HUES64 (cell line): ENCODE results near the gene CARM1.
A peak's percentile ranks its signal among the peaks of the same experiment; 100 is the strongest.
"Not testable (repeated sequence)": the region's sequence is repeated elsewhere in the genome, so short reads cannot be mapped to it uniquely, and the experiment has no call there.

Source experiments
- H3K27ac ChIP-seq: 2 replicates; pipeline ENCODE4 v1.7.0; 2013; ENCODE audit warnings: low read depth, low read length, inconsistent platforms
- H3K27me3 ChIP-seq: 2 replicates; pipeline ENCODE4 v1.6.1; 2013; ENCODE audit warnings: mild to moderate bottlenecking, low read length; ENCODE audit not compliant: insufficient read depth
- H3K36me3 ChIP-seq: 2 replicates; pipeline ENCODE4 v1.6.1; 2013; ENCODE audit warnings: mild to moderate bottlenecking, low read length; ENCODE audit not compliant: insufficient read depth
- H3K4me1 ChIP-seq: 2 replicates; pipeline ENCODE4 v1.6.1; 2013; ENCODE audit warnings: mild to moderate bottlenecking, low read length, moderate library complexity; ENCODE audit not compliant: insufficient read depth
- H3K4me3 ChIP-seq: 2 replicates; pipeline ENCODE4 v1.5.1; 2013; ENCODE audit warnings: mild to moderate bottlenecking, low read length, moderate library complexity
- H3K9ac ChIP-seq: 2 replicates; pipeline ENCODE4 v1.6.1; 2013; ENCODE audit warnings: mild to moderate bottlenecking, low read depth, low read length
- H3K9me3 ChIP-seq: 2 replicates; pipeline ENCODE4 v1.6.1; 2013; ENCODE audit warnings: low read depth, low read length; ENCODE audit not compliant: insufficient read depth
- WGBS: fragments of 150-250, 120-280 bp; methylation state at CpG from one replicate; pipeline ENCODE4 v1.1.7; 2013; ENCODE audit warnings: missing lambda C conversion rate; 5-methylcytosine and 5-hydroxymethylcytosine counted together

The CARM1 gene

DNA sequence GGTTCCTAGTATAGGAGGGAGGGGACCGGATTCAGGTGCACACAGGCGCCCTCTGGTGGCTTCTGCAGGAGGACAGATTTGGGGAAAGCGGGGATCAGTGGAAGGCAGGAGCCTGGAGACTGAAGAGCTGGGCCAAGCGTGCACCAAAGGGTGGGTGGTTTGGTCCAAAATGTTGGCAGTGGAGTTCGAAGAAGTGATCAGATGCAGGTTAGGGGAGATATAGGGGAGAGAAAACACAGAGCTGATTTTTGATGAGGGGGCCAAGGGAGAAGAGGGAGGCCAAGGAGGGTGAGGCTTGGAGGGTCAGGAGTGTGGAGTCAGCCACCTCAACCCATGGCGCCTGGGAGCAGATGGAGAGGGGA, 6.8 kb upstream of the CARM1 start:
- H3K4me1 ChIP-seq = no peaks in the 10 kb centered on the region
- no peak overlapping the region for H3K27ac ChIP-seq
- WGBS = 35% methylated on average over 6 of the region's 6 CpGs
- no peaks in the 10 kb centered on the region for H3K27me3 ChIP-seq
- no peak overlapping the region for H3K9ac ChIP-seq
- H3K36me3 ChIP-seq = no peaks in the 10 kb centered on the region
- no peak overlapping the region for H3K4me3 ChIP-seq
- no peaks in the 10 kb centered on the region for H3K9me3 ChIP-seq

GRCh38 chr19:10866495-10866894, 4.9 kb upstream of the CARM1 start:
- H3K36me3 ChIP-seq = no peaks in the 10 kb centered on the region
- H3K4me1 ChIP-seq = peaks cover 3% of the 10 kb centered on the region; the same call in 1 of the 2 replicates
- WGBS = 96% methylated on average over 10 of the region's 10 CpGs
- H3K9ac ChIP-seq = no peak overlapping the region
- H3K27ac ChIP-seq = no peak overlapping the region
- no peak overlapping the region for H3K4me3 ChIP-seq
- H3K9me3 ChIP-seq = no peaks in the 10 kb centered on the region
- H3K27me3 ChIP-seq = no peaks in the 10 kb centered on the region

- H3K9ac ChIP-seq = no peak overlapping the region
- peaks cover 3% of the 10 kb centered on the region for H3K4me1 ChIP-seq
Measured at GRCh38 chr19:10868872-10869547, 2.3 kb upstream of the CARM1 start.

DNA sequence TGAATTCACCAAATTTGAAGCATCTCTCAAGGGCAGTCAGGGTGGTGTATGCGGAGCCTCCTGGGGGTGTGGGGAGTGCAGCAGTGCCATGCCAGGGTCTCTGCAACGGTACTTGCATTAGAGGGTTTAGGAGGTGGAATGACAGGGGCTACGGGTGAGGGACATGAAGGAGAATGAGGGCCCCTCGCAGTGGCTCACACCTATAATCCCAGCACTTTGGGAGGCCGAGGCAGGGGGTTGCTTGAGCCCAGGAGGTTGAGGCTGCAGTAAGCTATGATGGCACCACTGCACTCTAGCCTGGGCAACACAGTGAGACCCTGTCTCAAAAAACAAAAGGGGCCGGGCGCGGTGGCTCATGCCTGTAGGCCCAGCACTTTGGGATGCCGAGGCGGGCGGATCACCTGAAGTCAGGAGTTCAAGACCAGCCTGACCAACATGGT, 1.5 kb upstream of the CARM1 start:
- H3K27ac ChIP-seq, H3K36me3 ChIP-seq, H3K9ac ChIP-seq, H3K4me3 ChIP-seq, H3K27me3 ChIP-seq, H3K9me3 ChIP-seq, H3K4me1 ChIP-seq: not testable (repeated sequence)
- WGBS = 94% methylated on average over 11 of the region's 11 CpGs

More at GRCh38 chr19:10868872-10869547, 2.3 kb upstream of the CARM1 start:
- no peak overlapping the region for H3K27ac ChIP-seq
- H3K4me3 ChIP-seq = no peak overlapping the region
- H3K9me3 ChIP-seq = no peaks in the 10 kb centered on the region
- H3K27me3 ChIP-seq = no peaks in the 10 kb centered on the region
- no peaks in the 10 kb centered on the region for H3K36me3 ChIP-seq
- 93% methylated on average over 10 of the region's 10 CpGs for WGBS

DNA sequence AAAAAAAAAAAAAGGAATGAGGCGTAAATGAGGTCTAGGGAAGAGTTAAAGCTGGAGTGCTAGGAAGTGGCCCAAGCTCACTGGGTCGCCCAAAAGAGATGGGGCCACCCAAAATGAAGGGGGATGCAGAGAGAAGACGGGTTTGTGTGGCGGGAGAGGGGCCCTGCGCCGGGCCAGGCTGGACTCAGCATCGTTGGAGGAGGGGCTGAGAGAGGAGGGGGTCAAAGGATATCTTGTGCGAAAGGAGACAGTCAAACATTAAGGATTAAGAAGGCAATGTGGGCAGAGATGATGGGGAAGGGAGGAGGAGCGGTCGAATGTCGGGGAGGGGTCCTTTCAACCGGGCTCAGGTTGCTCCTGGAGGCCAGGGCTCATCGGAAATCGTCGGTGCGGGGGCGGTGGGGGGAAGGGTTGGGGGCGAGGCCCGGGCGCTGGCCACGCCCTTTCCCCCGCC, 825 bp upstream of the CARM1 start:
- Histone ChIP-seq H3K4me1 (peaks cover 3% of the 10 kb centered on the region), H3K27ac (peak overlapping the region; percentile 84)
- WGBS = 4% methylated on average over 22 of the region's 22 CpGs

GRCh38 chr19:10871711-10872545, 575 bp downstream of the CARM1 start:
- Histone ChIP-seq H3K4me3 (peak overlapping the region; percentile 68), H3K4me1 (peaks cover 3% of the 10 kb centered on the region), H3K36me3 (peaks cover 3% of the 10 kb centered on the region; the same call in 1 of the 2 replicates), H3K9ac (peak overlapping the region; percentile 84), H3K27ac (peak overlapping the region; percentile 72; the same call in 1 of the 2 replicates), H3K27me3 (no peaks in the 10 kb centered on the region), H3K9me3 (no peaks in the 10 kb centered on the region)
- WGBS = under 1% methylated on average over 90 of the region's 90 CpGs

More for the DNA sequence above, 825 bp upstream of the CARM1 start:
- peak overlapping the region; percentile 56 for H3K4me3 ChIP-seq
- peak overlapping the region; percentile 76 for H3K9ac ChIP-seq
- H3K9me3 ChIP-seq = no peaks in the 10 kb centered on the region
- peaks cover 3% of the 10 kb centered on the region; the same call in 1 of the 2 replicates for H3K36me3 ChIP-seq
- no peaks in the 10 kb centered on the region for H3K27me3 ChIP-seq

DNA sequence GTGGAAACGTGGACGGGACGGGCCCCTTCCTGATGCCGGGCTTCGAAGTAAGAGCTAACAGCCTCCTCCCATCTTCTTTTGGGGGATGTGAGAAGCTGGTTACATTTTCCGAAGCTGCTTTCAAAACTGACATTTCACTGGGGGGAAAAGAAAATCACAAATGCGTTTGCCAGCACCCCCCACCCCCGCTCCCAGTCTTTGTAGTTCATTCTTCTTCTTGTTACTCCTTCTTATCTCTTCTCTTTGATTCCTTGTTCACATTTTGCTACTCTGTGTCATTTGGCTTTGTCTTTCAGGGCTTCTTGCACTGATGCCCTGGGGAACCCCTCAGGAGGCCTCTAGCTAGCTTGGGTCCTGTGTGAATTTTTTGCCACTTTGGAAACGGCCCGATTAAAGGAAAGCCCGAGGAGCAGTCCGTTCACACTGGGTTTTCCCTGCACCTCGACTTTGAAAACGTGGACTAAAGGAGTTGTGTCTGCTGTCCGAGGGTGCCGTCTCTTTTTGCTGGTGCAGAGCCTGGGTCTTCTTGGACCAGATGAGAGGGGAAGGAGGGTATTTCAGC, 1.3 kb downstream of the CARM1 start:
- Histone ChIP-seq H3K27ac (peak overlapping the region; percentile 72; the same call in 1 of the 2 replicates), H3K9me3 (no peaks in the 10 kb centered on the region), H3K27me3 (no peaks in the 10 kb centered on the region), H3K36me3 (peaks cover 3% of the 10 kb centered on the region; the same call in 1 of the 2 replicates), H3K4me1 (peaks cover 3% of the 10 kb centered on the region), H3K9ac (peak overlapping the region; percentile 84), H3K4me3 (peak overlapping the region; percentile 68)
- WGBS = 20% methylated on average over 14 of the region's 16 CpGs

DNA sequence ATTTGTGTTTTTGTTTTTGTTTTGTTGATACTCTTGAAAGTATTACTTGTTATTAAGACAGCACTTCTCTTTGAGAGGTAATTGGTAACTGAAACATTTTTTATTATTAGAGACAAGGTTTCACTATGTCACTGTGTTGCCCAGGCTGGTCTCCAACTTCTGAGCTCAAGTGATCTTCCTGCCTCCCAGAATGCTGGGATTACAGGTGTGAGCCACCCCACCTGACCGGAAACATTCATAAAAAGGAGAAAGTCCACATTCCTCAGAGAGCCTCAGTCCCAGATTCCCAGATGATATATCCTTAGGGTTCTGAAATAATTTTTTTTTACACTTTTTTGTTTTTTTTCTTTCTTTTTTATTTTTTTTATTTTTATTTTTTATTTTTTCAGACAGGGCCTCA, 2.7 kb downstream of the CARM1 start:
- H3K4me1 ChIP-seq = peaks cover 3% of the 10 kb centered on the region

GRCh38 chr19:10876459-10877240, 5.3 kb downstream of the CARM1 start:
- 93% methylated on average over 10 of the region's 10 CpGs for WGBS
- Histone ChIP-seq H3K27me3 (no peaks in the 10 kb centered on the region), H3K9ac (no peak overlapping the region), H3K9me3 (no peaks in the 10 kb centered on the region), H3K4me3 (no peak overlapping the region), H3K27ac (no peak overlapping the region), H3K4me1 (peaks cover 21% of the 10 kb centered on the region), H3K36me3 (peaks cover 3% of the 10 kb centered on the region; the same call in 1 of the 2 replicates)

More for the DNA sequence above, 2.7 kb downstream of the CARM1 start:
- Histone ChIP-seq H3K27ac (no peak overlapping the region), H3K4me3 (no peak overlapping the region), H3K9me3 (no peaks in the 10 kb centered on the region), H3K36me3 (peaks cover 3% of the 10 kb centered on the region; the same call in 1 of the 2 replicates), H3K27me3 (no peaks in the 10 kb centered on the region), H3K9ac (no peak overlapping the region)
- 94% methylated on average over 1 of the region's 1 CpG for WGBS

DNA sequence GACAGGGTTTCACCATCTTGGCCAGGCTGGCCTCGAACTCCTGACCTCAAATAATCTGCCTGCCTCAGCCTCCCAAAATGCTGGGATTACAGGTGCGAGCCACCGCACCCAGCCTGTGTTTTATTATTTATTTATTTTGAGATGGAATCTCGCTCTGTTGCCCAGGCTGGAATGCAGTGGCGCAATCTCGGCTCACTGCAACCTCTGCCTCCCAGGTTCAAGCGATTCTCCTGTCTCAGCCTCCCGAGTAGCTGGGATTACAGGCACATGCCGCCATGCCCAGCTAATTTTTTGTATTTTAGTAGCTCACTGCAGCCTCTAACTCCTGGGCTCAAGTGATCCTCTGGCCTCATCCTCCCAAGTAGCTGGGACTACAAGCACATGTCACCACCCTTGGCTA, 6.3 kb downstream of the CARM1 start:
- H3K9ac ChIP-seq, H3K9me3 ChIP-seq, H3K36me3 ChIP-seq, H3K4me3 ChIP-seq, H3K27me3 ChIP-seq: not testable (repeated sequence)
- Histone ChIP-seq H3K4me1 (peaks cover 27% of the 10 kb centered on the region), H3K27ac (0 out of 2 replicates have a peak overlapping the region, but pooled peaks have one; percentile 68)
- 97% methylated on average over 9 of the region's 9 CpGs for WGBS
